Astrocyte (in vitro differentiated cells and primary cell): Measurements from ENCODE around the gene GPC3.

Experiments used
- EZH2 ChIP-seq: IDR thresholded peaks from 2 replicates; pipeline ENCODE4 v1.6.1; 2012; ENCODE audit warnings: mild to moderate bottlenecking, low read length, inconsistent platforms; ENCODE audit not compliant: insufficient read depth
- TF ChIP-seq, protein P1 (sequence below): IDR thresholded peaks from 2 replicates; pipeline ENCODE4 v1.5.1; 2011; ENCODE audit warnings: low read depth, mild to moderate bottlenecking, inconsistent platforms, low read length, moderate library complexity; ENCODE audit not compliant: insufficient read depth

- TF ChIP-seq, protein P1, sequence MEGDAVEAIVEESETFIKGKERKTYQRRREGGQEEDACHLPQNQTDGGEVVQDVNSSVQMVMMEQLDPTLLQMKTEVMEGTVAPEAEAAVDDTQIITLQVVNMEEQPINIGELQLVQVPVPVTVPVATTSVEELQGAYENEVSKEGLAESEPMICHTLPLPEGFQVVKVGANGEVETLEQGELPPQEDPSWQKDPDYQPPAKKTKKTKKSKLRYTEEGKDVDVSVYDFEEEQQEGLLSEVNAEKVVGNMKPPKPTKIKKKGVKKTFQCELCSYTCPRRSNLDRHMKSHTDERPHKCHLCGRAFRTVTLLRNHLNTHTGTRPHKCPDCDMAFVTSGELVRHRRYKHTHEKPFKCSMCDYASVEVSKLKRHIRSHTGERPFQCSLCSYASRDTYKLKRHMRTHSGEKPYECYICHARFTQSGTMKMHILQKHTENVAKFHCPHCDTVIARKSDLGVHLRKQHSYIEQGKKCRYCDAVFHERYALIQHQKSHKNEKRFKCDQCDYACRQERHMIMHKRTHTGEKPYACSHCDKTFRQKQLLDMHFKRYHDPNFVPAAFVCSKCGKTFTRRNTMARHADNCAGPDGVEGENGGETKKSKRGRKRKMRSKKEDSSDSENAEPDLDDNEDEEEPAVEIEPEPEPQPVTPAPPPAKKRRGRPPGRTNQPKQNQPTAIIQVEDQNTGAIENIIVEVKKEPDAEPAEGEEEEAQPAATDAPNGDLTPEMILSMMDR = no peak
- no peak for TF ChIP-seq EZH2
Measured at GRCh38 chrX:133884430-133885394, 100.7 kb downstream of the GPC3 start.
